NCI-H345 treated with DMSO at 0.1 percent for 48 hours (cell line): ENCODE data around the gene ERI2.
"Not testable (repeated sequence)": the region's sequence is repeated elsewhere in the genome, so short reads cannot be mapped to it uniquely, and the experiment has no call there.

Source experiments
- DNase-seq: peaks from one replicate; lab custom pipeline; 2025; ENCODE audit not compliant: unreplicated experiment; lab: John Stamatoyannopoulos, UW

Gene ERI2

DNA sequence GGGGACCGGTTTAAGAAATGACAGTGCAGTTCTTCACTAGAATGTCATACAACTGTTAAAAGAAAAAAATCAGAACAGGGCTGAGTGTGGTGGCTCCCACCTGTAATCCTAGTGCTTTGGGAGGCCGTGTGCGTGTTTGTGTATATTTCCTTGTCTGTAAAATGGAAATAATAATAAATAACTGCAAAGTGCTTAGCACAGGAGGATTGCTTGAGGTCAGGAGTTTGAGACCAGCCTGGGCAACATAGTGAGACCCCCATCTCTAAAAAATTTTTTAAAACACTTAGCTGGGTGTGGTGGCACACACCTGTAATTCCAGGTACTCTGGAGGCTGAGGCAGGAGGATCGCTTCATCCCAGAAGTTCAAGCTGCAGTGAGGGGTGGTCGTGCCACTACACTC lies 40.0 kb downstream of the ERI2 start:
- no peak for DNase-seq

DNA sequence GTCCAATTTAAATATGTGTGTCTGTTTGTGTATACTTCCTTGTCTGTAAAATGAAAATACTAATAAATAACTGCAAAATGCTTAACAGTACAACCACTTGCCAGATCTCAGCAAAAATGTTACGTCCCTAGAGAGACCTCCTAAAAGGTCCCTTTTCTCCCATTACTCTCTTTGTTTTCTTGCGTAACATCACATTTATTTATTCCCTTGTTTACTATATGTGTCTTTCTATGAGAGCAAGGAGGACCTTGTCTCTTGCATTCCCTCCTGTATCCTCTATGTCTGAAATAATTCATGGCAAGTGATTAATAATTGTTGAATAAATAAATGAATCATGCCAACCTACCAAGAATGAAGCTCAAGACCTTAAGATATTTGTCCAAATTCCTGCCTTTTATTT lies 40.5 kb downstream of the ERI2 start:
- DNase-seq = no peak

DNA sequence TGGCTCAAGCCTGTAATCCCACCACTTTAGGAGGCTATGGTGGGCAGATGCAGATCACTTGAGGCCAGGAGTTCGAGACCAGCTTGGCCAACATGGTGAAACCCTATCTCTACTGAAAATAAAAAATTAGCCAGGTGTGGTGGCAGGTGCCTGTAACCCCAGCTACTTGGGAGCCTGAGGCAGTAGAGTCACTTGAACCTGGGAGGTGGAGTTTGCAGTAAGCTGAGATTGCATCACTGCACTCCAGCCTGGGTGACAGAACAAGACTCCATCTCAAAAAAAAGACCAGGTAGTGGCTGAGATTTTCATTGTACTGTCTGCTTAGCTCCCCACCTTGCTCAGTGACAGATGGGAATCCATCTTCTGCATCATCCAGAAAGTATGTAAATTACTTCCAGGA lies 41.8 kb downstream of the ERI2 start:
- DNase-seq = not testable (repeated sequence)

DNA sequence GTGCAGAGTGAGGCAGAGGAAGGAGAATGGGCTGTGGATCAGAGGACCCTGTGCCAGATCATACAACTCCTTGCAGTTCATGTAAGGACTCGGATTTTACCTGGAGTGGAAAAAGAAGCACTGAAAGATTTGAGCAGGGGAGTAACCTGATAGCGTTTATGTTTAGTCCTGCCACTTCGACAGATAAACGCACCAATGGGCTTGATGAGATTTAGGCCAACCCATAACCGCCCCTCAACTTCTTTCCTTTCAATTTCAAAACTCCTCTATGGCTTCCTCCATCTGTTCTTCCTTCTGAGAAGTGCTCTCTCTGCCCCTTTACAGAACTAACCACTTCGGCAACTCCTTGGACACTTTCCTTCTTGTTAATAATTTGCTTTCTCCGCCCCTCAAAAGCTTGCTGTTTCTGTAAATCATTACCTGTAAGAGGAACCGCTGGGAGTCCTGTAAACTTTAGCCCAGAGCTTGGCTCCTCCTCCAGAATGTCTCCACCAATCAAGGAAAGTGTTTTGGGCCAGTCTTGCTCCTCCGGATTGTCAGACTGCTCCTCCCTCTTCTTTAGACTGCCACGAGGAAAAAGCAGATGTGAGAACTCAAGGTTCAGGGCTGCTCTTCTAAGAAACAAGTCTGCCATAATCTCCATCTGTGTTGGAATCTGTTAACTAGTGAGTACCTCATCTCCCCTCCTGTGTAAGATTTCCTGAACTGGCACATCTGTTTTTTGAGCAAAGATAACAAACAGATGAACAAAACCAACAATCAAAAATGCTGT lies 42.6 kb downstream of the ERI2 start, which contains the start of gene ACSM3:
ACSM3 (plus strand) TSS at position 554 of the 772 bp plus-strand sequence. CDS start 6,021 bp downstream, outside the sequence.
- DNase-seq = no peak

DNA sequence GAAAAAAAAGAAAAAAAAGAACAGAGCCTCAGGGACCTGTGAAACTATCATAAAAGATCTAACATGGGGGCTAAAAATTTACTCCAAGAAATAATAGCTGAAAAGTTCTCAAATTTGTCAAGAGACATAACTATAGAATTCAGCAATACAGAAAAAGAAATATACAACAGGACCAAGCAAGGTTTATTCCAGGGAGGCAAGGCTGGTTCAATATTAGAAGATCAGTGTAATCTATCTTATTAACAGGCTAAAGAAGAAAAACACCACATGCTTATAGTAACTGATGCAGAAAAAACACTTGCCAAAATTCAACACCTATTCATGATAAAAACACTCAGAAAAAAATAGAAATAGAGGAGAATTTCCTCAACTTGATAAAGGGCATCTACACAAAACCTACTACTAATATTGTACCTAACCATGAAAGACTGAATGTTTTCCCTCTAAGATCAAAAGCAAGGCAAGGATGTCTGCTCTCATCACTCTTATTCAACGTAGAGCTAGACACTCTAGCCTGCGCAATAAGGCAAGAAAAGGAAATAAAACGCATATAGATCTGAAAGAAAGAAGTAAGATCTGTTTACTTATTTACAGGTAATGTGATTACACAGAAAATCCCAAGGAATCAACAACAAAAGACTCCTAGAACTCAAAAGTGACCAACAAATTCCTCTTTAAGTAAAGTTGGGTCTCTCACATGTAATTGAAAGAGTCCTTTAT lies 43.7 kb downstream of the ERI2 start:
- DNase-seq = no peak

DNA sequence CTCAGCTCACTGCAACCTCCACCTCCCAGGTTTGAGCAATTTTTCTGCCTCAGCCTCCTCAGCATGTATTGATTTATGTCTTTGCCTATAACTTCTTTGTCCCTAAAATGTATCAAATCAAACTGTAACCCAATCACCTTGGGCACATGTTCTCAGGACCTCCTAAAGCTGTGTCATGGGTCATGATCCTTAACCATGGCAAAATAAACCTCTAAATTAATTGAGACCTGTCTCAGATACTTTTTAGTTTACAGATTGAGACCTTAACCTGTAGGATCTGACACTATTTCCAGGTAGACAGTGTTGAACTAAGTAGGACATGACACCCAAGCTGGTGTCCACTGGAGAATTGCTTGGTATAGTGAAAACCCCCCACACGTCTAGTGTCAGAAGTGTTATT lies 45.1 kb downstream of the ERI2 start:
- DNase-seq = no peak

DNA sequence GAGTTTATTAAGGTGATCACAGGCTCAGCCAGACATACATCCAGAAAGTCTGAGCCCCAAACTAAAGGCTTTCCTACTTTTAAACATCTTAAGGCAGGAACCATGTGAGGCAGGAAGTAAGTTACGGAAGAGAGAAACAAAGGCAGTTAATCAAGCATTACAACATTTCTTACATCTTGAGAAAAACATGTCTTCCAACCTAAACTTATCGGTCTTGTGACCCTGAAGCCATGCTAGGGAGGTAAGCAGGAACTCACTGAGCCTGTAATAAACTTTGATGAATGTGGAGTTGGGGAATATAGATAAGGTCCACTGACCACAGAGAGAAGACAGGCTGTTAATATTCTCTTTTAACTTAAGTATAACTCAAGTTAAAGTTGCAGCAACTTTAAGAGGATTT lies 45.9 kb downstream of the ERI2 start:
- DNase-seq = no peak

DNA sequence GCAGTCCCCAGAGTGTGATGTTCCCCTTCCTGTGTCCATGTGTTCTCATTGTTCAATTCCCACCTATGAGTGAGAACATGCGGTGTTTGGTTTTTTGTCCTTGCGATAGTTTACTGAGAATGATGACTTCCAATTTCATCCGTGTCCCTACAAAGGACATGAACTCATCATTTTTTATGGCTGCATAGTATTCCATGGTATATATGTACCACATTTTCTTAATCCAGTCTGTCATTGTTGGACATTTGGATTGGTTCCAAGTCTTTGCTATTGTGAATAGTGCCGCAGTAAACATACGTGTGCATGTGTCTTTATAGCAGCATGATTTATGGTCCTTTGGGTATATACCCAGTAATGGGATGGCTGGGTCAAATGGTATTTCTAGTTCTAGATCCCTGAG lies 50.5 kb downstream of the ERI2 start:
- DNase-seq = not testable (repeated sequence)

DNA sequence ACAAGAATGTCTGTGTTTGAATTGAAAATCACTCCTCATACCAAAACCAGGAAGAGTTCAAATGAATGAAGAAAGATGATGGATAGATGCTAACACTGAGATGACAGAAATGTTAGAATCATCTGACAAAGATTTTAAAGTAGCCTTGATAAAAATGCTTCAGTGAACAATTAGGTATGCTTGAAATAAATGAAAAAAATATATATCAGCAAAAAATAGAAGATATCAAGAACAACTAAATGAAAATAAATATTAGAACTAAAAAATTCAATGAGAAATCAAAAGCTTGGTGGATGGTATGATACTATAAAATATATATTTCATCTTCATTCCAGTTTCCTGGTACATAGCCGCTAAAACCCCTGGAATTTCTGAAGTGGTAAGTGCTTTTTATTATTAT lies 51.0 kb downstream of the ERI2 start:
- DNase-seq = no peak

DNA sequence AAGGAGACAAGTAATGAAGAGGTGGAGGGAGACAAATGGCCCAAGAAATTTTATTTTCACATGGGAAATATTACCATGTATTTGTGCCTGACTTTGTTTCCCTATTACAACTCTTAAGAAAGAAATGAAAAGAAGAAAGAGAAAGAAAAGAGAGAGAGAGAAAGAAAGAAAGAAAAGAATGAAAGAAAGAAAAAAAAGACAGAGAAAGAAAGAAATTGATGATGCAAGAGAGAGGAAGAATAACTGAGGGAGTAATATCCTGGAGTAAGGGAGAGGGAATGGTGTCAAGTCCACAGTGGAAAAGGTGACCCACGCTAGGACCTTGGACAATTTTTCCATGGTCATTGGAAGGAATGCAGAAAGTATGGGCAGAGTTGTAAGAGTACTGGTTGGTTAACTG lies 52.5 kb downstream of the ERI2 start:
- no peak for DNase-seq

DNA sequence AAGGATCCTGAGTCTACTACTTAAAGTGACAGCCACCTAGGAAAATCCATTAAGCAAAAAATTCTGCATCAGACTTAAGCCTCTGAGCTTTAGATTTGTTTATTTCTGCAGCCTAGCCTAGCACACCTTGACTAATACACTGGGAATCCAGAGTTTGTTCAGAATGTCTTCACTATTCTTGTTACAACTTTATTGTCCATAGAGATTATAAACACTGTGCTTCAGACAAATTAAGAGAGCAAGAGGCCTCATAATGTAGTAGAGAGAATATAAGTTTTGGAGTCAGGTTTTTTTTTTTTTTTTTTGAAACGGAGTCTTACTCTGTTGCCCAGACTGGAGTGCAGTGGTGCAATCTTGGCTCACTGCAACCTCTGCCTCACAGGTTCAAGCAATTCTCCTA lies 55.7 kb downstream of the ERI2 start:
- DNase-seq = no peak

DNA sequence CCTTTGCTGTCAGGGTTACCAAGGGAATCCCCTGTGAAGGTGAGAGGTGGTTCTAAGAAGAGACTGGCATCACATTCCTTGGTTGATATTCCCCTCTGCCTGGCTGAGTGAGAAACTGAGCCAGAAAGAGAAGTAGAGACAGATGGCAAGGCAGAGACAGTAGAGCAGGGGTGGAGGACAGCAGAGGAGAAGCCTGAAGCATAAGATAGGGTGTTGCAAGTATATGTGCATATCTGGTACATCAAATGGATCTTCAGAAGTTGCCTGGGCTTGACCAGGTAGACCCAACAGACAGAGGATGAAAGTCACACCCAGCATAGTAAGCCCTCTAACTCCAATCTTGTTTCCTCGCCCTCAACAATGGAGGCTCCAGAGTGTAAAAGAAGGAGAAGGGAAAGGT lies 56.8 kb downstream of the ERI2 start:
- DNase-seq = no peak

DNA sequence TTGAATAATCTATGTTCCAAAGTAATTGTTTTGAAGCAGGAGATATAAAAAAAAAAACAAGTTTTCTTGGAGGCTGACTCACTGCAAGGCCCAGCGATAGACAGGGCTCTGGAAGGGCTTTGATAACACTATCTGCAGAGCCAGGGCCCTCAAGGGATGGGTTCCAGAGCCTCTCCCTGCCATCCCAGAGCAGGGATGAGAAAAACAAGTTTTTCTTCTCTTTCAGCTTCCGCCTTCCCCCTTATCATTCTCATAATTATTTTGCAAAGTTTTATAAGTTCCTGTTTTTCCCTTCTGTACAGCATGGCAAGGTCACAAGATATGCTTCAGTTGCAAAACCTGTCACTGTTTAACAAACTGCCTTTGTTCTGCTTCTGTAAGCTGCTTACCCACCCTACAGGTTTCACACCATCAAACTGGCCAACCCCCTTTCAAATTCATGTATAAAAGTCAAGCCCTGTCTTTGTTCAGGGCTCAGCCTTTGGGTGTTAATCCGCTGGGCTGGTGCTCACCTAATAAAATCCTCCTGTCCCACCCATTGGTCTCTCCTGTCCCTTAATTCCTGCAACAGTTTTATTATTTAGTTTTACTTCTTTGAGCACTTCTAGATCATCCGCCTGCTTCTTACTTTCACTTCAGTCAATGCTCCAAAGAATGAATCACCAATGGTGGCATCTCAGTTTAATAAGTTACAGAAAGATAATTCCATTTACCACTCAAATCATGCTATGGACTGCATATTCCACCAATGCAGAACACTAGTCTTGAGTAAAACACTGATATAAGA lies 59.0 kb downstream of the ERI2 start:
- no peak for DNase-seq

DNA sequence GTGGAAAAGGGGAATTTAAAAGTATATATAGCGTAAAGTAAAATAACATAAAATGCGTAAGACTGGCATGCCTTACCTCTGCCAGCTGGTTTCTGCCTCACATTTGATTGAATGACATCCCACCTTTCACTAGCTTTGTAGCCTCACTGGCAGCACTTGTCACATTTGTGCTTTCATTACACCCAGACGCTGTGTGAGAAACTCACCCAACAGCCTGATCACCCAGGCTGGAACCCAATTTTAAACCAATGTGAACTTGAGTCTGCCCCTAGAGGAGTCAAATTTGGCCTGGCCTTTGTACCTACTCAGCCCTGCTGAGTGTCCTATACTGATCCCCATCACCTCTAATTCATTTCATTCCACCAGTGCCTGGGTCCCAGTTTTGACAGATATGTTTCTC lies 59.8 kb downstream of the ERI2 start:
- no peak for DNase-seq
